HCEC 1CT (cell line): Measurements from ENCODE around the gene XYLT1.
"Not testable (repeated sequence)": the region's sequence is repeated elsewhere in the genome, so short reads cannot be mapped to it uniquely, and the experiment has no call there.

ENCODE experiments used
- DNase-seq: peaks from one replicate; pipeline ENCODE4 v3.0.0-alpha.2; 2017

The XYLT1 gene

GRCh38 chr16:17488506-17488905 is 17.7 kb upstream of the XYLT1 start:
- DNase-seq = no peak

DNA sequence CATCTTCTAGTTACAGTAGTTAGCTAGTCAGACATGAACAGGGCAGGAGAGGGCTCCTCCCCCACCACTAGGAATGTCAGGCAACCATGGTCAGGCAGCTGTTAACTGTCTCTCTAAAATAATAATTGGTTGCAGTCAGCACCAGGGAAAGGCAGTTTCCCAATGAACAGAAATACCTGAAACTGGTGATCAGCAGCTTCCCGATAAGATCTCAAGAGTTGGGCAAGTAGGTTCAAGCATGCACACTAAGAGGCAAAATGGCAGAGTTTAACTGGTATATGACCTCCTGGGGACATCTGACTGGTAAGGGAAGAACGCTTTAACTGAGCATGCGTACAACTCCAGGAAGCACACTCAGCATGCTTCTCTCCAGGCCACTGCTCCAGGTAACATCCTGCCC is 12.6 kb upstream of the XYLT1 start:
- DNase-seq = no peak

DNA sequence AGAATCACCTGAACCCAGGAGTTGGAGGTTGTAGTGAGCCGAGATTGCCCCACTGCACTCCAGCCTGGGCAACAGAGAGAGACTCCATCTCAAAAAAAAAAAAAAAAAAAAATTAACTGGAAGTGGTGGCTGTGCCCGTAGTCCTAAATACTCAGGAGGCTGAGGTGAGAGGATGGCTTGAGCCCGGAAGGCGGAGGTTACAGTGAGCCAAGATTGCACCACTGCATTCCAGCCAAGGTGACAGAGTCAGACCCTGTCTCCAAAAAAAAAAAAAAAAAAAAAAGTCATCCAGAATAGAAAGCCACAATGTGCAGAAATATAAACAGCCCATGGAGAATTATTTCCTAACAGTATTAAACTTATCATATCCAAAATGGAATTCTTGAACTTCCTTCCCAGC is 11.6 kb upstream of the XYLT1 start:
- DNase-seq = not testable (repeated sequence)

GRCh38 chr16:17481736-17482135 is 11.0 kb upstream of the XYLT1 start:
- DNase-seq = no peak

GRCh38 chr16:17477260-17477545 is 6.4 kb upstream of the XYLT1 start:
- not testable (repeated sequence) for DNase-seq

DNA sequence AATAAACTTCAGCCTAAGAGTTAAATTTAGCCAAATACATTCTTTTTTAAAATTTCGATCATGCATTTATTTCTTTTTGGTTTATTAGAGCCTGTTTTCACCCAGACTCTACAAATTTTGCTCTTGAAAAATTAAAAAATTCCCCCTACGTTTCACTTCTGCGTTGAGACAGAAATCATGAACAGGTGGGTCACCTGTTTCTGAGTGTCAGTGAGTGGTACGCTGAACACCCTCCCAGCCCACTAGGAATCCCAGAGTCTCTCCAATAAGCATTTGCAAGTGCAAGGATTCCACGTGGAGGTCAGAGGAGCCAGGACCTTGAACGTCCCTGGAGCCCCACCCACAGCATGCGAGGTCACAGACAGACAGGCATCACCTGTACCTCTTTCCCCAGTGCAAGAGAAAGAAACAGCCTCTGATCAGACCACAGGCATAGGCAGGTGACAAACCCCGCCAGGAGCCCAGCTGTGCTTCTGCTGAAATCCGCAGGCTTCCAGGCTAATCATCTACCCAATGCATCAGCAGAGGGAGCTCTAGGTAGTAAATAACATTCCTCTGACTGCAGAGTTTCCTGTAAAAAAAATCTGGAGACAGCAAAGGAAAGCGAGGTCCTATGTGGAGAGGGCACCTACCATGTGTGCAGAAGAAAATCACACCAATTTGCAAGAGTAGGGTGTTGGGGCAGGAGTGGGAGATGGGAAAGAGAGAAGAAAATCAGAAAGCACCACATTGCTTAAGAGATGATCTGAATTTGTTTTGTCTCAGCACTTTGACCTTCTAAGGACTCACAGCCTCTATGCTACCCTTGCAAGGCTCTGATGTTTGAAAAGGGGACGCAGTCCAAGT is 5.9 kb upstream of the XYLT1 start:
- DNase-seq = peak; percentile 48

DNA sequence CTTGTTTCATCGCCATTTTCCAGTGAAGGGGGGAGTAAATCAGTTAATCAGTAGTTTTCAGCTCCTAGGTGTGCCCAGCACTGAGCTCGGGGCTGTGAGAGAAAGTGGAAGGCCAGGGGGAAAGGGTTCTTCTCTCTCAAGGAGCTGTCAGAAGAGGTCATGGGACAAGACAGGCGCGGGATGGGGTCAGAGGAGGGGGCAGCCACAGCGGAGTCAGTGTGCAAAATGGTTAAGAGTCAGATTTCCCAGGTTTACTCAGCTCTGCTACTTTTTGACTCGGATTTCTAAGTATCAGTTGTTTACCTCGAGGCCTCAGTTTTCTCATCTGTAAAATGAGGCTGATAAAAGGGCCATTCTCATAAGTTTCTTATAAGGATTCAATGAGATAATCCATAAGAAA is 4.3 kb upstream of the XYLT1 start:
- DNase-seq = no peak

DNA sequence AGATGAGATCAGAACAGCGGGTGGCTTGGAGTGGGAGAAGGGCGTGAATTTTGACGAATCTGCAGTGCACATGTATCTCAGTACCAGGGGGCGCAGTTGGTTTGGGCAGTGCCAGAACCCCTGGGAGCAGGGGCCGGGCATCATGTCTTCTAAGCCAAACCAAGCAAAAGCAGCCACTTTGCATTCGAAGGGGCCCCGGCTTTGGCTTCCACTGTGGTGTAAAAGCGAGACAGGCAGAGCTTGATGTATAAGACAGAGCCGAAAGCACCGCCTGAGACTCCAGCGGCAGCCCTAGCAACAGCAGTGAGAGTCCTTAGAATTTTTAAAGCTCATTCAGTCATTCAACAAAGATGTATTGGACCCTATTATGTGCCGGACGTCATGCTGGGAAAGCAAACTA is 3.8 kb upstream of the XYLT1 start:
- DNase-seq = no peak

GRCh38 chr16:17474037-17474436 is 3.3 kb upstream of the XYLT1 start:
- no peak for DNase-seq

DNA sequence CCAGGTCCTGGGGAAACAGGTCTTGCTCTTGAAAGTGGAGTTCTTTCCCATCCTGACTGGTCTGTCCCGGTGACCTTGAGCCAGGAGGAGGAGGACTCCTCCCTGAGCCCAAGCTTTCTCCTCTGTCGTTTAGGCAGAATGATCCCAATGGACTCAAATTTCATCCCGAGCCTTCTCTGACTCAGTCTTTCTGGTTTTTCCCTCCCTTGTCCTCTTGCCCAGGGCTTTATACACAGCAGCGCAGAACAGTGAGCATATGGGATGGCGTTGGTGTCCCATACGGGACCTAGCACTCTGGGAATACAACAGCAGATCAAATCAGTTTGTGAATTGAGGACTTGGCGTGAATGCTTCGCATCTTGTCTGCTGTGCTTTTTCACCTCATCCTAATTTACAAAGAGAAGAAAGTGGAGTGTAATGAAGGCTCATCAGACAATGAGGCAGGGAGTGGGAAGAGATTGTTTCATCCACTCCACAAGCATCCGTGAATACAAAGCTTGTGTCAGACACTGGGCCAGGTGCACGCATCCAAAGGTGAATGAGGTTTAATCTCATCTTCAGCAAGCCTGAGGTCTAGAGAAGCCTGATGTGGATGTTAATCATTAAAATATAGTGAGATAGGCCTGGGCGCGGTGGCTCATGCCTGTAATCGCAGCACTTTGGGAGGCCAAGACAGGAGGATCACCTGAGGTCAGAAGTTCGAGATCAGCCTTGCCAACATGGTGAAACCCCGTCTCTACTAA is 1.1 kb upstream of the XYLT1 start:
- DNase-seq = peak; percentile 29

DNA sequence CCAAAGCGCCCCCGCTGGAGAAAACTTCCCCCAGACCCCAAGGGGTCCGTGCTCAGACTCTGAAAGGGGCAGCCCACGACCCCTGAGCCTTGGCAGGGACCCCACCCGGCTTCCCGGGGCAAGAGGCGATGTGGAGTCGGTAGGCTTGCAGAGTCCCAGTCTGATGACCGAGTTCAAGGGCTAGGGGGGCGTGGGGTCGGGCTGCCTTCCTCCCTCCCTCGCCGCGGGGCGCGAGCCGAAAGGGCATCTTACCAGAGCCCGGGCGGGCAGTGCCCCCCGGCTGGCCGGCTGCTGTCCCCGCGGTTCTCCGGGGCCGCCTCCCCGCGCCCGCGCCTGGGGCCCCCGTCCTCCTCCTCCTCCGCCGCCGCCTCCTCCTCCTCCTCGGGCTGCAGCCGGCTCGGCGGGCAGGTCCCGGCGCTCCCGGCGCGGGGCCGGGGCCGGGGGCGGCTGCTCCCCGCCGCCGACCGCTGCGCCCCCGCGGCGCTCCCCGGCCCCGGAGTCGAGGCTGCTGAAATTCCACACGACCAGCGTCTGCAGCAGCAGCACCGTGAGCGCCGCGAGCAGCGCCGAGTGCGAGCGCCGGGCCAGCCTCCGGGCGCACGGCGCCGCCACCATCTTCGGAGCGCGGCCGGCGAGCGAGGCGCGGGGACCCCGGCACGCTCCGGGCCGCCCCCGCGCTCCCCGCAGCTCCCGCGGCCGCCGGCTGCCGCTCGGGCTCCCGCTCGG is 415 bp downstream of the XYLT1 start:
- DNase-seq = no peak

DNA sequence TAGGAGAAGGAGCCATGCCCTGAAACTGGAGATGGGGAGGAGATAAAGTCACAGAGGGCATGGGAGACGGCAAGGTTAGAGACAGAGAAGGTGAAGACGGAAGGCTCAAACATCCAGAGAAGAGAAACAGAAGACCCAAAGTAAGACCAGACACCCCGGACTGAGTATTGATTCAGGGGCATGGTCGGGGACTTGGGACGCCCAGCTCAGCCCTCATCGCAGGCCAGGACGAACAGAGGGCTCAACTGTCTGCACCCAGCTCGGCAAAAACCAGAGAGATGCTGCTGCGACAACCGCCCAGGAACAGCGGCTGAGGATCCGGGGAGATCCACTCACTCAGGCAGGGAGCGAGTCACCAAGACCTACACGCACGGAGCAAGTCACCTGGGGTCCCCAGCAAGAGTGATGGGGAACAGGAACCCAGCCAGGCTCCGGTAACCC is 999 bp downstream of the XYLT1 start:
- no peak for DNase-seq

GRCh38 chr16:17469011-17469740 is 1.6 kb downstream of the XYLT1 start:
- DNase-seq = peak; percentile 65

DNA sequence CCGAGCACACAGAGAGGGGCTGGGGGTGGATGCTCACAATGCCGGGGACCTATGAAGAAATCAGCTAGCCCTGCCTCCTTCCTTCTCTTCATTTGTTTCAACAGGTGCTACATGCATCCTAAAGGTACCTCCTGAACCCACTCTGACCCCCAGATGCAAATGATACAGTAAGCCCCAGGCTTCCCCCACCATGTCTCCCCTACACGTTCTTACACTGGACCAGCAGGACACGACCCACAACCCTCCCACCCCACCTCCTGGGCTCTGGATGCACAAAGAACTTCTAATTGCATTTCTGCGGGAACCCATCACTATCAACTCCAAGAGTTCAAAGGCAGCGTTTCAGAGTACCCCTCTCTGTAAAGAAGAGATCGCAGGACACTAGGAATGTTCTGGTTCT is 2.1 kb downstream of the XYLT1 start:
- DNase-seq = no peak

- peak; percentile 31 for DNase-seq
Measured at GRCh38 chr16:17467923-17468540, 2.7 kb downstream of the XYLT1 start.

- DNase-seq = no peak
Measured at GRCh38 chr16:17466876-17467275, 3.9 kb downstream of the XYLT1 start.

GRCh38 chr16:17465460-17465859 is 5.3 kb downstream of the XYLT1 start:
- DNase-seq = no peak

DNA sequence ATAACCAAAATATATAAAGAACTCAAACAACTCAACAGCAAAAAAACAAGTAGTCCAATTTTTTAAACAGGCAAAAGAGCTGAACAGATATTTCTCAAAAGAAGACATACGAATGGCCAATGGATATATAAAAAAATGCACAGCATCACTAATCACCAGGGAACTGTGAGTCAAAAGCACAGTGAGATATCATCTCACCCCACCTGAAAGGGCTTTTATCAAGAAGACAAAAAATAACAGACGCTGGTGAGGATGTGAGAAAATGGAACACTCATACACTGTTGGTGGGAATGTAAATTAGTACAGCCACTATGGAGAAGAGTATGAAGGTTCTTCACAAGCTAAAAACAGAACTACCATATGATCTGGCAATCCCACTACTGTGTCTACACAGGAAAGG is 7.4 kb downstream of the XYLT1 start:
- no peak for DNase-seq

GRCh38 chr16:17461951-17462729 is 8.6 kb downstream of the XYLT1 start:
- DNase-seq = no peak

DNA sequence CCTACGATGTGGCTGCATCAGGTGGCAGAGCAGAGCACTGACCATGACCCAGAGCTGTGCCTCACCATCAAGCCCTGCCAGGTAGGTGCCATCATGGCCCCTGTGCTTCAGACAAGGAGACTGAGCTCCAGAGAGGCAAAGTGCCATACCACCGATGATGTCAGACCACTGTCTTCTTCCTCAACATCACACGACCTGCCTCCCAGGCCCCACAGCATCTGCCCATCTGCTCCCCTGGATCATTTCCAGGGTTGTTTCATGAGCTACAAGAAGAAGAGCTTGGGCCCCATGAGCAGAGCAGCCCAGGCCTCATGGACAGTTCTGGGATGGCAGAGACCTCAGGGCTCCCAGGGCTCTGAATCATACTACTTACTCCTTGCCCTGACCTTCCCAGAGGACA is 9.9 kb downstream of the XYLT1 start:
- no peak for DNase-seq

DNA sequence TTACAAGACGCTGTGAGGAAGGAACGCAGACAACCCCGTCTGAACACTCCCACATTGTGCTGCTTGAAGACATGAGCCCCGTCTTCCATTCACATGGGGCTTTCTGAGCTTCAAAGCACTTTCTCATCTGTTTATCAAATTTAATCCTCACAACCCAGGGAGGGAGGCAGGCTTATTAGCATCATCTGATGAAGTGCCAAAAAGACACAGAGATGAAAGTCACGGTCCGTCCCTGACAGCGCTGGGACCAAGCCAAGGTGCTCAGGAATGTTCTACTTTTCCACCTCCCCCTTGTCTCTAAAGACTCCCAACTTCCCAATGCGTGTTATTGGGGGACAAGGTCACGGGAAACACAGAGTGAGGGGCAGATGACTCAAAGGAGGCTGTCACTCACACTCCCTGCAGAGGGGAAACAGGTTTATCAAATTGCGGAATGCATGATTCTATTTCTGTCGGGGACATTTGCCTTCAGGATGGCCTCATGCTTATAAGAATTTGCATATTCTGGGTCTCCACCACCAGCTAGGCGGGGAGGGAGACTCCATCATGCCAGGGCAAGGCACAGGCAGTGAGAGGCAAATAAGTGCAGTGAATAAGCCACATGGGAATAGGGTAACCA is 10.7 kb downstream of the XYLT1 start:
- no peak for DNase-seq
